ENCODE measurements around the gene SLX4IP. TPM values are rescaled to one million over a fixed set of nuclear protein-coding genes. Genes with fewer than 3 reads are reported as not detected.

SLX4IP gene
- total RNA-seq, 1 donor from 2014 or later = 7.1 TPM

GRCh38 chr20:10466325-10466724 is 31.2 kb downstream of the SLX4IP start:
- DNase-seq (ENCODE audit: low read depth) = no peak

DNA sequence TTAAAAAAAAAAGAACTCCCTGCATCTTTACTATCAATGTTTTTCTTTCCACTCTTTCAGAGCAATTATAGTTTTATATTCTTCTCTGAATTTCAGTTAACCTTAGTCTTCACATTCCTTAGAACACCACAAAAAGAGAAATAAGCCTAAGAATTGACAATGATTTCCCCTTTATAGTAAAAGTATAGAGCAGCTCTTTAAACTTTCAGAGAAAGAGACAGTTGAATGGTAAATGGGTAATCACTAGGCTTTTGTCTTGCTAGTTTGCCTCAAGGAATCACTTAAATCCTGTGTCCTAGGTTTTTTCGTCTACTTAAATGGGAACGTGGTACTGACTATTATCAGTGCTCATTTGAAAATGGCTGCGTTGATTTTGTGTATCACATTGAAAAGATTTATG is 31.8 kb downstream of the SLX4IP start:
- DNase-seq (ENCODE audit: low read depth) = no peak

GRCh38 chr20:10467681-10468339 is 32.7 kb downstream of the SLX4IP start:
- DNase-seq (ENCODE audit: low read depth) = no peak

DNA sequence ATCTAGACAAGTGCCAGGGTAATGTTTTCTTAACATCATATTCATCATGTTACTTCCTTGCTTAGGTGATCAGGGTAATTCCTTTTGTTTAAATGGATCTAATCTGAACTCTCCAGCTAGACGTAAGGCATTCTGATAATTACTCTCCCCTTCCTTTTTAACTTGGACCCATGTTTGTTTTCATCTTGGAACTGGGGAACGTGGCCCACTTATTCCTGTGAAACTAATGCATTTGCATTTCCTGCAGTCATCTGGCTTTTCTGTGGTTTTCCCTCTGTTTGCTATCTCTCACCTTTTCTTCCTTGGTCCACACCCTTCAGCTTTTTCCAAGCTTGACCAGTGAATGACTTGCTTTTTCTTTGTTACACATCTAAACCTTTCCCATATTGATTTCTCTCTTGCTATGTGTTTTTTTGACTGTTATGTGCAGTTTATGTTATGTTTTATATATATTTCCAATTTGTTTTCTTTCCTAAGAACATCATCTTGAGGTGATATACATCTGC is 33.3 kb downstream of the SLX4IP start:
- peak; percentile 52 for DNase-seq (ENCODE audit: low read depth)

- DNase-seq (ENCODE audit: low read depth) = no peak
Measured at GRCh38 chr20:10469056-10469455, 34.0 kb downstream of the SLX4IP start.

GRCh38 chr20:10469599-10469998 is 34.5 kb downstream of the SLX4IP start:
- DNase-seq (ENCODE audit: low read depth) = peak; percentile 81

DNA sequence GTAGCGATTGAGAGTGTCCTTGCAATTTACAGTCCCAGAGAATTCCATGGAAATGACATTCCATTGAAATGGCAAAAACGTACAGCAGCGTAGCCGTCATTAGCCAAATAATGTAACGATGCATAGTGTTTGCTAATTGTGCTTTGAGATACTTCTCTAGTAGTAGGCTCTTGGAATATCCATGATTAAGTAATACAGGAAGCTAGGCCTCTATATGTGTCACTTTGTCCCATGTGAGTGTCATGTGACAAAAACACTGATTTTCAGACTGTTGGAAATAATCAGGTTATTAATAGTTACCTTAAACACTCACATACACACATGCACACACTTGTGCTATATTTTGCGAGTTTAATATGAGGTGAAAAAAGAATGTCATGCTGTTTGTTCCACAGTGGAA is 35.2 kb downstream of the SLX4IP start:
- no peak for DNase-seq (ENCODE audit: low read depth)

DNA sequence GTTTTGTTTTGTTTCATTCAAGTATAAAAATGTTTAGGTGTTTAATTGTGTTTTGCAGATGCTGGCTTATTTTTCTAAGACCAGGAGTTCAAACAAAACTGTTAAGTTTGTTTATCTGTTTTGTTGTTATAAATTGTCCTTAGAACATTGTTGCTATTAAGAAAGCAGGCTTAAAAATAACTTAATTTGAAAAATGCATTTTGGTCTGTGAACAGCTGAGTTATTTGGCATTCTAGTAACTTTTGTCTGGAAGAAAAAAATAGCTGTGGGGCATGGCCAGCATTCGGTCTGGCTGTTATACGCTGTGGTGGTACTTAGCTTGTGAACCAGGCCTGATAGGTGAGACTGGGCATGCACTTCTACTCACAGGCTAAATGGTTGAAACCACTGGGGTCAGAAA is 37.8 kb downstream of the SLX4IP start:
- DNase-seq (ENCODE audit: low read depth) = no peak

DNA sequence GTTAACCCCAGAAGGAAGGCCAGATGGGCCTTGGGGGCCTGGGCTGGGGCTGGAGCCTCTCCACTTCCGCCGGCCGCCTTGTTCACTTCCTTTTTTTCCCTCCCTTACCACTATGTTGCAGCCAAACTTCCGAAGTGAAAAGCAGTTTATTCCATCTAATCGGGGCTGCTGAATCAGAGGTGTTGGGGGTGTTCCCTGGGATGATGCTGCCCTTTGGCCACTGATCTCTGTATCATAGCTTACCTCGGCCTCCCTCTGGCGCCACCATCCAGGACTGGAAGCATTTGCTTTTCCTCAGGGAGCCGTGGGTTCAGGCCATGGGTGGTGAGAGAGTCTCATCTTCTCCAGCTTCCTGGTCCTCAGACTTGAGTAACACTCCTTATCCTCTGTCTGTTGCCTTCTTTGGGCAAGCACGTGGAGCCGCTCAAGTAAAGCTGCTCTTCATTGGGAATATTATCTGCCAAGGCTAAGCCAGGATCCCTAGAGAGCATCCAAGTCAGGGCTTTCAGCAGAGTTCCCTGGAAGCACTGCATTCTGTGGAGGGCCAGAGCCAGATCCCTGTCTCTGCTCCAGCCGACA is 39.6 kb downstream of the SLX4IP start:
- no peak for DNase-seq (ENCODE audit: low read depth)

GRCh38 chr20:10475225-10475624 is 40.1 kb downstream of the SLX4IP start:
- DNase-seq (ENCODE audit: low read depth) = no peak

DNA sequence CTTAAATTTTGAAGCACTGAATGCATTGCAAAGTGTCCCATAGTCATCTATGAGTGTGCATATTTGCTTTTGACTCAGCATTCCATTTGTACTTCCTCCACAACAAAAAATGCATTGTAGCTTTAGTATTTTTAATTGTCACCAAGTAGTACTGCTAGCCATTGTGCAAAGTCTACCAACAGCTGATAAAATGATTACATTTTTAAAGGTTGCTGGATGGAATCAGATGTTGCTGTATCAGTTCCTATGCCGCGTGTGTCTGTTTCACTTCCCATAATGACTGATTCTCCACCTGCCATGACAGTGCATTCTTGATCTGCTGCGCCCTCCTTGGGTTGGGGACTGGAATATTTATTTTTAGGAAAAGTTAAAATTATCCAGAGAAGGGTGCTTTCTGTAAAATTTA is 41.2 kb downstream of the SLX4IP start:
- no peak for DNase-seq (ENCODE audit: low read depth)

DNA sequence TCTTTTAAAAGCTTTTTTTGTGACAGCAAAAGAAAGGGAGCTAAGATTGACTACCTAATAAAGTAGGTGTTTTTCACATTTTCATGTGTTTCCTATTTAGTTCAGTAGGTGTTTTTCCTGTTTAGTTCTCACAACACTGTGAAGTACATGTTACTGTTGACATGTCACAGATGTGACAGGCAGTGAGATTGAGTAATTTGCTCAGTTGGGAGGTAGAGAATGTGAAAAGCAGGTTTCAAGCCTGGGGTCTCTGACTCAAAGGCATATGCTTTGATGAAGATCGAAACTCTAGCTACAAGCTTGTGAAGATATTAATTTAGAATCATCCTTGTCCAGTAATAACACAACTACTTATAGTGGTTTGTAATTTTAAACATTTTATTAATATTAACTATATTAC is 43.1 kb downstream of the SLX4IP start:
- DNase-seq (ENCODE audit: low read depth) = no peak

DNA sequence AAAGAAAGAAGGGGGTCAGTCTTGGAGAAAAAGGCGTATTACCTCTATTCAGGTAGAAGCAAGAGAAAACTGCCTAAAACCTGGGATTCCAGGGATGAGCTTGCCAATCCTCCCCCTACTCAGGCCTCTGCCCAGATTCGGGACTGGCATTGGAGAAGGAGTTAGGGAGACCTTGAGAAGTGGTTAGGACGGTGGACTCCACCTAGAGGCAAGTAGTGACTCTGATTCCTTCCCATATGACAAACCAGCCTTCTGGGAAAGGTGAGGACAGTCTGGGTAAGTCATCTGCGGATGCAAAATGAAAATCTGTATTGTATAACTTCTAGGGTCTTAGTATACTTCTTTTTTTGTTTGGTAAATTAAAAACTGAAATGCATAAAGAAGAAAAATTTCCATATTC is 43.8 kb downstream of the SLX4IP start:
- DNase-seq (ENCODE audit: low read depth) = no peak

DNA sequence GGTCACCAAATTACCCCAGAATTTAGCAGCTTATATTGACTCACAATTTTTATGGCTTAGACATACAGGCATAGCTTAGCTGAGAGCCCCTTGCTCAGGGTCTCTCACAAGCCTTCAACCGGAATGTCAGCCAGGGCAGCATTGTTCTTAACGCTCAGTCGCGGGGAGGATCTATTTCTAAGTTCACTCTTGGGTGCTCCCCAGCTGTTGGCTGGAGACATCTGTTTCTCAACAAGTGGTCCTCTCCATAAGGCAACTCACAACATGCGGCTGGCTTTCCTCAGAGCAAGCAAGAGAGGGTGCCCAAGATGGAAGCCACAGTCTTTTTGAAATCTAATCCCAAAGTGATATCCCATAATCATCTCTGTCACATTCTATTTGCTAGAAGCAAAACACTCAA is 46.6 kb downstream of the SLX4IP start:
- DNase-seq (ENCODE audit: low read depth) = no peak

GRCh38 chr20:10483691-10484090 is 48.6 kb downstream of the SLX4IP start:
- no peak for DNase-seq (ENCODE audit: low read depth)

GRCh38 chr20:10487142-10488136 is 52.3 kb downstream of the SLX4IP start:
- DNase-seq (ENCODE audit: low read depth) = peak; percentile 85

DNA sequence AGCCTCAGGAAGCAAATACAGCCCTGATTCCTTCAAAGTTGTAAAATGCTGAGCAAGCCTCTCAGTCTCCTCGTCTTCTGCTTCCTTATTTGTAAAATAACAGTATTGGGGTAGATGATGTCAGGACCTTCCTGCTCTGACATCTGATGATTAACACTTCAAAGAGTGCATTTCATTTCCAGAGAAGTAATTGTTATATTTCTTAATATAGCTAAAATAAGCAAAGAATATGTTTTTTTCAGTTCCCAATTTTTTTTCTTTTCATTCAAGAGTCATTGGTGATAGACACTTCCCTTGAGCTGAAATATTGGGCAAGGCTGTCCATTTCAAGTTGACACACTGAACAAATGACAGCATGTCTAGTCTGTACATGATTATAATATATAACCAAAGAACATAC is 53.4 kb downstream of the SLX4IP start:
- no peak for DNase-seq (ENCODE audit: low read depth)

DNA sequence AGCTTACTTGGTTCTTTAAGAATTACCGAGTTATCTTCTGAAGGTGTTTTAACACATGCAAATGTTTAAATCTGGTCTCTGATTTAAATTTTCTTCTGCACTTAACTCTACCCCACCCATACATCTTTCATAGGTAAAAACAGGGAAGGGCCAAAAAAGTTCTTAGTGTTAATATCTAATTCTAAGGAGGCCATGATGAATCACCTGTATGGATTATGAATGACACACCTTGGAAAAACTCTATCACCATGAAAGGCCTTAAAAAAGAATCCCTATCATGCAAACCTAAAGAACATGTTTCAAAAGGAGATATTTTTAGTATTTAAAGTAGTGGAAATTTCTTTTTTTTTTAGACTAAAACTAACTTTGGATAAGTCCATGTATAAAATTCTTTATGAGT is 54.7 kb downstream of the SLX4IP start:
- no peak for DNase-seq (ENCODE audit: low read depth)

- DNase-seq (ENCODE audit: low read depth) = no peak
Measured at GRCh38 chr20:10490257-10490656, 55.2 kb downstream of the SLX4IP start.

- DNase-seq (ENCODE audit: low read depth) = peak; percentile 61
Measured at GRCh38 chr20:10490706-10491105, 55.6 kb downstream of the SLX4IP start.

GRCh38 chr20:10492065-10492464 is 57.0 kb downstream of the SLX4IP start:
- DNase-seq (ENCODE audit: low read depth) = peak; percentile 40

GRCh38 chr20:10492844-10493243 is 57.7 kb downstream of the SLX4IP start:
- no peak for DNase-seq (ENCODE audit: low read depth)

GRCh38 chr20:10495173-10495572 is 60.1 kb downstream of the SLX4IP start:
- no peak for DNase-seq (ENCODE audit: low read depth)

Measured in renal cortical epithelial cell (primary cell).